HG03565 (cell line): ENCODE results near the gene FTSJ3.
"Not testable (repeated sequence)": the region's sequence is repeated elsewhere in the genome, so short reads cannot be mapped to it uniquely, and the experiment has no call there.

Experiments used
- ATAC-seq: cut with Tn5 transposase; IDR thresholded peaks from one replicate; pipeline ENCODE4 v1.9.1; 2021; ENCODE audit warnings: mild to moderate bottlenecking, moderate library complexity; ENCODE audit not compliant: unreplicated experiment

FTSJ3 gene

DNA sequence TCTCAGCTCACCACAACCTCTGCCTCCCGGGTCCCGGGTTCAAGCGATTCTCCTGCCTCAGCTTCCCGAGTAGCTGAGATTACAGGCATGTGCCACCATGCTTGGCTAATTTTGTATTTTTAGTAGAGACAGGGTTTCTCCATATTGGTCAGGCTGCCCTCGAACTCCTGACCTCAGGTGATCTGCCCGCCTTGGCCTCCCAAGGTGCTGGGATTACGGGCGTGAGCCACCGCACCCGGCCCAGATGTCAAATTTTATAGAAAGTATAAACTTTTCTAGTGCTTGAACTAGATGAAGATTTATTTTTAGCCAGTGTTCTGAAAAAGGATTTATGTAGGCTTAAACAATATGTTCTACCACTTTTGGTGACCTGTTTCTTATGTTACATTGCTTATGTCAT is 31.1 kb downstream of the FTSJ3 start:
- not testable (repeated sequence) for ATAC-seq

DNA sequence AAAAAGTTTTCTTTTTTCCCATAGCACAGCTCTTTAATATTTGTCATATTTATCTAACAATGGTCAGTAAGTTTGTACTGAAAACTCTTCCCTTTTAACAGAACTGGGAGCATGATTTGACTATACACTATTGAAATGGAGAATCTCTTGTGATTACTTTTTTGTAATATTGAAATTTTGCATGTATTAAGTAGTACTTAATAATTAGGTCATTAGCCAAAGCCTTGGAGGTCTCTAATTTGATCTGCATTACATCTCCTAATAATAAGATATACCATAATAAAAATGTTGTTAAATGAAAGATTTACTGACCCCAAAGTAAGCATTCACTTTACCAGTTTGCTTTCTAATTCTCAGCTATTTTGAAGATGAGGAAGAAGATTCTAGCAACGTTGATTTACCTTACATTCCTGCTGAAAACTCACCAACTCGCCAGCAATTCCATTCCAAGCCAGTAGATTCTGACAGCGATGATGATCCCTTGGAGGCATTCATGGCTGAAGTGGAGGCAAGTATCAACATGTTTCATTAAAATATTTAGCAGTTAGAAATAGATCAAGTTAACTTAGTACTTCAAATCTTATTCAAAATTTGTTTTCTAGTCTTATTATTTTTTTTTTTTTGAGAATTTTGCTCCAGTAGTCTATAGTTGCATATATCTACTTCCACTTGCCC is 35.3 kb downstream of the FTSJ3 start:
- ATAC-seq = no peak

DNA sequence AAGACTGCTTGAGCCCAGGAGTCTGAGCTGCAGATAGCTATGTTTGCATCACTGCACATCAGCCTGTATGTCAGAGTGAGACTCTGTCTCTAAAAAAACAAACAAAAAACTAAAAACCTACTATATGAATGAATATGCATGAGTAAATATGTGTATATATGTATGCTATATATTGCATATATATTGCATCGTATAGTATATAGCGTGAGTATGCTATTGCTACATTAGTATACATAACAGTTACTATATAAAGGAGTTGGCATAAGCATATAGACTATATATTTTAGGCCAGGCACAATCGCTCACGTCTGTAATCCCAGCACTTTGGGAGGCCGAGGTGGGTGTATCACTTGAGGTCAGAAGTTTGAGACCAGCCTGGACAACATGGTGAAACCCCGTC is 37.4 kb downstream of the FTSJ3 start:
- ATAC-seq = no peak

DNA sequence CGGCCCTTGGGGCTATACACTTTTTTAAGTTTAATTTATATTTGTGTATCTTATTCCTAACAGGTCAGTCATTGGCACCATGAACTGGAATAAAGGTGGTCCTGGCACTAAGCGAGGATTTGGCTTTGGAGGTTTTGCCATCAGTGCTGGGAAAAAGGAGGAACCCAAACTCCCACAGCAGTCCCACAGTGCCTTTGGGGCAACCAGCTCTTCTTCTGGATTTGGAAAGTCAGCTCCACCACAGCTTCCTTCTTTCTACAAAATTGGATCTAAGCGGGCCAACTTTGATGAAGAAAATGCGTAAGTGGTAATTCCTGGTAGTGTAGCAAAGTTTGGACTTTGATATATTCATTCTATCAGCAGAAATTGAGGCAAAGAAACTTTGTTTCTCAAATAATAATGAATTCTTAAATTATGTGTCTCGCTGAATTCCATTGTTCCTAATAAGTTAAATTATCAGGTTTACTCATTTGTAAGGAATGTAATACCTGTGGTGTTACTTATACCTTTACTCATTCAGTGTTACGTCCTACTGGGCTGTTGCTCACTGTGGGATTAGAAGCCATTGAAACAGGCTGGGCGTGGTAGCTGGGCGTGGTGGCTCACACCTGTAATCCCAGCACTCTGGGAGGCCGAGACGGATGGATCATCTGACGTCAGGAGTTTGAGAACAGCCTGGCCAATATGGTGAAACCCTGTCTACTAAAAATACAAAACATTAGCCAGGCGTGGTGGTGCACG is 40.3 kb downstream of the FTSJ3 start:
- ATAC-seq = no peak

DNA sequence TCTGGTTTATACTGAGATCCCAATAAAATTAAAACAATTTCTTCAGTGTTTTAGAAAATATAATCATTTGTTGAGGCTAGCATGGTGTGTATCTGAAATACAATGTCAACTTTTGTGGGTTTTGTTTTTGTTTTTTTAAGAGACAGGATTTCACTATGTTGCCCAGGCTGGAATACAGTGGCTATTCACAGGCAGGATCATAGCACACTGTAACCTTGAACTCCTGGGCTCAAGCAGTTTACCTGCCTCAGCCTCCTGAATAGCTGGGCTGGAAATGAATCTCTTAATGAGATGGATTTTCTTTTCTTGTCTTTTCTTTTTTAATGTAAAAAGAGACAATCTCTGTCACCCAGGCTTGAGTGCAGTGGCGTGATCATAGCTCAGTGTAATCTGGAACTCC is 41.3 kb downstream of the FTSJ3 start:
- ATAC-seq = no peak

DNA sequence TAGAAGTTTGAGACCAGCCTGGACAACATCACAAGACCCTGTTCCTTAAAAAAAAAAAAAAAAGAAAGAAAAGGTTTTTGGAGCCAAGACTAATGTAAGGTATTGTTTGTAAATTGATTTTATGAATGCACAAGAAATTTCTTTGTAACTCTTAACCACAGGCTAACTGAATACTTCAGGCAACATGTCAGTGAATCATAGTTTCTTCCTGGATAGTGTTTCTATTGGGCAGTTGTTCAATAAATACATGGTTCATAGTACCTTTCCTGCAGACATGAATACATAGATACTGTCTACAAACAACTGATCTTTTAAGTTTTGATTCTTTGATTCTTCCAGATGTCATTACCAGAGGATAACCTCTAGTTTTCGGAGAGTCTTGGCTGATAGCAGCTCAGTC is 41.9 kb downstream of the FTSJ3 start:
- ATAC-seq = no peak

DNA sequence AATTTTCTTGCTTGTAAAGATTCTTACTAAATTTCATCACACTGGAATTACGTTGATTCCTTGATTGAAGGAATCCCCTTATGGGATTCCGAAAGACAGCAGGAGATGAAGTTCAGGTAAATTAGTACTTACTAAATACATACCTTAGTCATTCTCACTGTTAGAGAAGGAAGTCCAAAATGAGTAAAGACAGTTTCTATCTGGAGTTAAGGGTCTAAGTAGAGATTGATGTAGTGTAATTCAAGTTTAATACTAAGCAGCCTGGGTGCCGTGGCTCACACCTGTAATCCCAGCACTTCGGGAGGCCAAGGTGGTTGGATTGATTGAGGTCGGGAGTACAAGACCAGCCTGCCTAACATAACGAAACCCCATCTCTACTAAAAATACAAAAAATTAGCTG is 43.9 kb downstream of the FTSJ3 start:
- ATAC-seq = no peak

DNA sequence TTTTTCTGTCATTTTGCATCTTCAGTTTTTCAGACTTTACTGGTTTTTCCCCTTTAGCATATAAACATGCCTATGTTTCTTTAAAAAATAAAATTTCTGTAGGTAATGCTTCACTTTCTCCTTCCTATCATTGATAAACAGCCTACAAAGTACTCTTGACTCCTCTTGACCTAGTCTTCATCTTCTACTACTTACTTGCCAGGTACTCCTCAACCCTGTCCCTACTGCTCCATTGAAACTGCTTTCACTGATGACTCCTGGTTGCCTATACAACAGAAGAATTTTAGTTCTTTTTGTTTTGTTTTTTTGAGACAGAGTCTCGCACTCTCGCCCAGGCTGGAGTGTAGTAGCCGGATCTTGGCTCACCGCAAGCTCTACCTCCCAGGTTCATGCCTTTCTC is 46.5 kb downstream of the FTSJ3 start:
- no peak for ATAC-seq

DNA sequence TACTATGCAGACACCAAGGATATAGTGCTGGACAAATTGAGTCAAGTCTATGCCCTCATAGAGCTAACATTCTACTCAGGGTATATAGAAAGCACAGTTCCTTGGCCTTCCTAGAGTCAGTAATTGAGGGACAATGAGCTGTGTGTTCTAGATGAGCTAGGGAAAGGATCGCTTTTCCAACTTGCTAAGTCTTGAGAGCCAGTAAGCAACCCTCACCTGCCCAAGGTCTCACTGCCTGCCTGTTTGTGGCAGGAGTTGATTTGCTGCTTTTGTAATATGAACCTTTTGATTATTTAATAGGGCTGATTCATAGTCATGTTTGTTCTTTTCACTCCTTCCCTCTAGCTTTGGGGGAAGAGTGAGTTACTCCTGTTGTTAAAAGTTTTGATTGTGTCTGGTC is 47.0 kb downstream of the FTSJ3 start:
- no peak for ATAC-seq

DNA sequence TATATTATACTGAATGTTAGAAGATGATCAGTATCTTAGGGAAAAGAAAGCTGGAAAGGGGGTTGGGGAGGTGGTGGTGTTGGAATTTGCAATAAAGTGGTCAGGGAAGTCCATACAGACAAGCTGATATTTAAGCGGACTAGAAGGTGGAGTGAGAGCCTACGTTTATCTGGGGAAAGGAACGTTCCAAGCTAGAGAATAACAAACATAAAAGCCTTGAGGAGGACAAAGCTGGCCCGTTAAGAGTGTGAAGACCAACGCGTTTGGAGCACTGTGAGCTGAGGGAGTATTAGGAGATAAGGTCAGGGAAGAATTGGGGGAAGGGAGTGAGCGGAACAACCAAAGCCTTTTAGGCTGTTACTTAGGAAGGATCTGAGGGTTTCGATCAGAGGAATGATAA is 52.0 kb downstream of the FTSJ3 start:
- ATAC-seq = no peak

DNA sequence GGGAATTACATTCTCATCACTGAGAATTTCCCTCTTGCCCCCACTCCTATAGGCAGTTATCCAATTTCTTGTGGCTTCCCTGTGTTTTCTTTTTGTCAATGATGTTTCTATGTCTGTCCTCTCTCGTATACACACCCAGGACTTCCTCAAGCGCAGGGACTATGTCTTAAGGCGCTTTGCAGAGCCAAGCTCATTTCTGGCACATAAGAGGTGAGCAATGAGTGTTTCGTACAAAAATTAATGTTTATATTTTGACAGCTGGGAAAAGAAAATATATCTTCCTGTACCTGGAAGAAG is 52.5 kb downstream of the FTSJ3 start:
- no peak for ATAC-seq

DNA sequence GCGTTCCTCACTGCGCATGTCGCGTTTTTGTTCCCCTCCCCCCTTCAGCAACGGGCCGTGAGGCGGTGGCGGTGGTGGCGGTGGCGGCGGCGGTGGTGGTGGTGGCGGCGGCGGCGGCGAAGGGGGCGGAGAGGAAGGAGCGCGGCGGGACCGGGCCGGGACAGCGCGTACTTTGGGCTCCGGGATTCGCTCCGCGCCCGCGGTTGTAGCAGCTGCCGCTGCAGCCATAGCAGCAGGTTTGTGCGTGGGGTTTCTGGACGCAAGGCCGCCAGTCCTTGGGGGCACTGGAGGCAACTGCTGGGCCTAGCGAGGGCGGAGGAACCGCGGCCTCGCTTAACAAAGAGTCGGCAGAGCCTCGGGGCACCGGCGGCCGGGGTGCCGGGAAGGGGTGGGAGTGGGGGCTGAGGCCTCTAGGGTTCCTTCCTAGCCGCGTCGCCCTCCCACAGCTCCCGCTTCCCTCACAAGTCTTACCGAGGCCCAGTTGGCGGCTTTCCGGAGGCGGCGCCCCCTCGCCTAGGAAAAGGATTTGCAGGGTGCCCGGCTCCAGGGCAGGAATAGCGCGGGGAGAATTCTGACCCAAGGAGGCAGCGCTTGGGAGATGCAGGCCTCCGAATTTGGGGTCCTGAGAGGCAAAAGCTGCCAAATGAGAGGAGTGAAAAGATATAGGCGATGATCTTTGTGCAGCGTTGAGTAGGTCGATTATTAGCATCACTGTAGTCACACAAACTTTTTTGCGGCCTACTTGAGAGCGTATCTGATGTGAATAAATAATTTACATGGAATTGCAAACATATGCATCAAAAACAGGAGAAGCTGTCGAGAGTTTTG is 53.1 kb downstream of the FTSJ3 start, which contains the start of gene DDX42:
Gene DDX42 (plus strand): TSS at position 30 of the 828 bp plus-strand sequence. CDS start 12,880 bp downstream, outside the sequence.
- ATAC-seq = no peak

DNA sequence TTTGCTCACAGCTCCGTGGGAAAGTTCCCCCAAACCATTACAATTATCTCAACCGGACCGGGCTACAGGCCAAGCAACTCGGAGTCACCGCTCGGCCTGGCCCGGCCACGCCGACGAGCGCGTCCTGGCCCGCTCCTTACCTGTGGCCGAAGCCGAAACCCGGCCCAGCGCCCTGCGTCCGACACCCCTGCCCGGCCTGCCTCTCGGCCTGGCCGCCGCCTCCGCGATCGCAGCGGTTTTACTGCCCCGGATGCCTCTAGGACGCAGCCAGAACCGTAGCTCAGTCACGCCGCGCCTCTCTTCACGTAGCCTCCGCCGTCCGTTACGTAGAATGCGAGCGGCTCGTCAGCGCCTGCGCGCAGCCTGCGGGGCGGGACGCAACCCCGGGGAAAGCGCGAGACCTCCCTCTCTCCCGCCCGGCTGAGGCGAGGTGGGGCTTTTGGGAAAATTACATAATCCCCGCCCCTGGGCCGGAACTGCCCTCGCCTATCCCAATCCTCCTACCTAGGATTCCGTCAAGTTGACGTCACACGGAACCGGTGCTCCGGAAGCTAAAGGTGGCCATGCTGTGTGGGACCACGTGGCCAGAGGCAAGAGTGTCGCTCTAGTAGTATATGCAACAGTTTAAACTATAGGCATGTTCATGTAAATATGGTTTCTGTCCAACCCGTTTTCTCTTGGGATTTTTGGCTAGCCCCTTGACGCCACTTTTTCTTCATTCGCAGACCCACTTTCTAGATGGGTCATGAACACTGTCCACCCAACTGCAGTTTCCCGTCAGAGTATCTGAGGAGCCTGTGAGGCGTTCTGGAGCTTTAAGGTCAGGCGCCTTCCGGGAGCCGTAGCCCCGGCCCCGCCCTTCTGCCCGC is 54.0 kb downstream of the FTSJ3 start, which contains the start of gene CCDC47:
Gene CCDC47 (minus strand): TSS at position 326 of the 869 bp plus-strand sequence. CDS start 7,422 bp downstream, outside the sequence.
- ATAC-seq = peak; percentile 74

DNA sequence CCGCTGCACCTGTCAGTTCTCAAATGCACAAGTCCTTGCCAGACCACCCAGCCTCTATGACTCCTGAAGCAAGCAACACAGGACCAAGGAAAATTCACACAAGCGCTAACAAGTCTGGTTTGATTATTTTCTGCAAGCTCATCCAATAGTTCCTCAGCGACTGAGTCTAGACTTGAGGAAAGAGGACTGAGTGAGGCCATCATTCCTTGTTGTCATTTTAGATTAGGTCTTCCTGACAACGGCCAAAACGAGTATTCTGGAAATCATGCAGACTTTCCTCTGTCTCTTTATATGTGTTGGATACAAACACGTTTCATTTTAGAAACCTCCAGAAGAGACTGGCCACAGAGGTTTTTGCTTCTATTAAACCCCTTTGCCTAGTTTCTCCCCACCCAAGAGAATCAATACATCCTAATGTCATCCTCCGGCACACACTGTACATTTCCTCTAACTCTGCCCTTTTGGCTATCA is 54.6 kb downstream of the FTSJ3 start:
- ATAC-seq = no peak
